Dendritic cell treated with granulocyte-macrophage colony-stimulating factor and Interleukin-4, amounts not matched to agents 40 ng/mL and 50 ng/mL, for 4 days (primary cell): ENCODE data around the gene MCTP1.
A peak's percentile ranks its signal among the peaks of the same experiment; 100 is the strongest.
"Not testable (repeated sequence)": the region's sequence is repeated elsewhere in the genome, so short reads cannot be mapped to it uniquely, and the experiment has no call there.

Experiments
- H3K27ac Mint-ChIP-seq: one replicate; pipeline ENCODE4 v1.8.0; 2022; ENCODE audit warnings: mild to moderate bottlenecking, mixed read lengths
- H3K27me3 Mint-ChIP-seq: one replicate; pipeline ENCODE4 v1.8.0; 2022; ENCODE audit warnings: mild to moderate bottlenecking, mixed read lengths
- H3K36me3 Mint-ChIP-seq: one replicate; pipeline ENCODE4 v1.8.0; 2022; ENCODE audit warnings: low read depth, mixed read lengths
- H3K4me1 Mint-ChIP-seq: one replicate; pipeline ENCODE4 v1.8.0; 2022; ENCODE audit warnings: low read depth, mixed read lengths
- H3K4me3 Mint-ChIP-seq: one replicate; pipeline ENCODE4 v1.8.0; 2022; ENCODE audit warnings: mild to moderate bottlenecking, moderate library complexity, mixed read lengths
- H3K9me3 Mint-ChIP-seq: one replicate; pipeline ENCODE4 v1.8.0; 2022; ENCODE audit warnings: mixed read lengths
- intact Hi-C: fragments of 100-400 bp; cut with micrococcal nuclease; formaldehyde crosslinking; loops from one replicate; pipeline ENCODE4 v1.15.0; 2022

The MCTP1 gene

GRCh38 chr5:94870511-94871183 lies 414.2 kb downstream of the MCTP1 start:
- peaks cover 48% of the 10 kb centered on the region for H3K36me3 Mint-ChIP-seq
- no peaks in the 10 kb centered on the region for H3K27me3 Mint-ChIP-seq
- intact Hi-C loops: no loop called here
- no peaks in the 10 kb centered on the region for H3K4me1 Mint-ChIP-seq
- H3K4me3 Mint-ChIP-seq: no peak overlapping the region
- H3K9me3 Mint-ChIP-seq: no peaks in the 10 kb centered on the region
- no peak overlapping the region for H3K27ac Mint-ChIP-seq

- intact Hi-C loops: no loop called here
- H3K27ac Mint-ChIP-seq: no peak overlapping the region
- H3K36me3 Mint-ChIP-seq: peaks cover 43% of the 10 kb centered on the region
- no peaks in the 10 kb centered on the region for H3K9me3 Mint-ChIP-seq
- no peaks in the 10 kb centered on the region for H3K27me3 Mint-ChIP-seq
- no peak overlapping the region for H3K4me3 Mint-ChIP-seq
- no peaks in the 10 kb centered on the region for H3K4me1 Mint-ChIP-seq
These were observed 415.0 kb downstream of the MCTP1 start for GRCh38 chr5:94869921-94870320.

GRCh38 chr5:94863951-94864350 lies 420.9 kb downstream of the MCTP1 start:
- Mint-ChIP-seq H3K36me3 (peaks cover 38% of the 10 kb centered on the region), H3K27me3 (no peaks in the 10 kb centered on the region)
- intact Hi-C loops: no loop called here

GRCh38 chr5:94857111-94857510 lies 427.8 kb downstream of the MCTP1 start:
- intact Hi-C loops: no loop called here
- H3K27me3 Mint-ChIP-seq: no peaks in the 10 kb centered on the region
- H3K9me3 Mint-ChIP-seq: no peaks in the 10 kb centered on the region
- H3K27ac Mint-ChIP-seq: no peak overlapping the region
- H3K36me3 Mint-ChIP-seq: peaks cover 15% of the 10 kb centered on the region
- no peaks in the 10 kb centered on the region for H3K4me1 Mint-ChIP-seq
- no peak overlapping the region for H3K4me3 Mint-ChIP-seq

More at GRCh38 chr5:94863951-94864350, 420.9 kb downstream of the MCTP1 start:
- H3K4me1 Mint-ChIP-seq: no peaks in the 10 kb centered on the region
- H3K27ac Mint-ChIP-seq: no peak overlapping the region
- no peak overlapping the region for H3K4me3 Mint-ChIP-seq
- H3K9me3 Mint-ChIP-seq: no peaks in the 10 kb centered on the region

GRCh38 chr5:94856257-94856800 lies 428.6 kb downstream of the MCTP1 start:
- intact Hi-C loops: no loop called here
- H3K4me1 Mint-ChIP-seq: no peaks in the 10 kb centered on the region
- no peak overlapping the region for H3K27ac Mint-ChIP-seq
- H3K9me3 Mint-ChIP-seq: no peaks in the 10 kb centered on the region
- no peaks in the 10 kb centered on the region for H3K27me3 Mint-ChIP-seq
- H3K4me3 Mint-ChIP-seq: no peak overlapping the region
- peaks cover 15% of the 10 kb centered on the region for H3K36me3 Mint-ChIP-seq

GRCh38 chr5:94855543-94855942 lies 429.4 kb downstream of the MCTP1 start:
- Mint-ChIP-seq H3K9me3 (no peaks in the 10 kb centered on the region), H3K4me3 (no peak overlapping the region), H3K4me1 (no peaks in the 10 kb centered on the region), H3K36me3 (peaks cover 9% of the 10 kb centered on the region), H3K27ac (no peak overlapping the region), H3K27me3 (no peaks in the 10 kb centered on the region)
- intact Hi-C loops: no loop called here

- Mint-ChIP-seq H3K27ac (no peak overlapping the region), H3K36me3 (peaks cover 2% of the 10 kb centered on the region), H3K27me3 (no peaks in the 10 kb centered on the region)
These were observed 431.8 kb downstream of the MCTP1 start for GRCh38 chr5:94853120-94853519.

GRCh38 chr5:94850960-94851359 lies 433.9 kb downstream of the MCTP1 start:
- H3K36me3 Mint-ChIP-seq: peaks cover 24% of the 10 kb centered on the region

More at GRCh38 chr5:94853120-94853519, 431.8 kb downstream of the MCTP1 start:
- intact Hi-C loops: no loop called here
- H3K9me3 Mint-ChIP-seq: no peaks in the 10 kb centered on the region
- no peak overlapping the region for H3K4me3 Mint-ChIP-seq
- H3K4me1 Mint-ChIP-seq: no peaks in the 10 kb centered on the region

GRCh38 chr5:94849821-94850736 lies 434.8 kb downstream of the MCTP1 start:
- Mint-ChIP-seq H3K27me3 (no peaks in the 10 kb centered on the region), H3K27ac (no peak overlapping the region), H3K4me3 (no peak overlapping the region), H3K4me1 (no peaks in the 10 kb centered on the region), H3K9me3 (no peaks in the 10 kb centered on the region), H3K36me3 (peaks cover 32% of the 10 kb centered on the region)
- intact Hi-C loops: no loop called here

More at GRCh38 chr5:94850960-94851359, 433.9 kb downstream of the MCTP1 start:
- Mint-ChIP-seq H3K9me3 (no peaks in the 10 kb centered on the region), H3K27me3 (no peaks in the 10 kb centered on the region), H3K27ac (no peak overlapping the region), H3K4me3 (no peak overlapping the region), H3K4me1 (no peaks in the 10 kb centered on the region)
- intact Hi-C loops: no loop called here

GRCh38 chr5:94849324-94849723 lies 435.6 kb downstream of the MCTP1 start:
- no peak overlapping the region for H3K27ac Mint-ChIP-seq
- H3K36me3 Mint-ChIP-seq: peaks cover 38% of the 10 kb centered on the region
- no peaks in the 10 kb centered on the region for H3K27me3 Mint-ChIP-seq
- no peak overlapping the region for H3K4me3 Mint-ChIP-seq
- H3K9me3 Mint-ChIP-seq: no peaks in the 10 kb centered on the region
- no peaks in the 10 kb centered on the region for H3K4me1 Mint-ChIP-seq
- intact Hi-C loops: no loop called here

- no peaks in the 10 kb centered on the region for H3K4me1 Mint-ChIP-seq
- intact Hi-C loops: no loop called here
- peak overlapping the region; percentile 20 for H3K27ac Mint-ChIP-seq
- peaks cover 38% of the 10 kb centered on the region for H3K36me3 Mint-ChIP-seq
- no peaks in the 10 kb centered on the region for H3K9me3 Mint-ChIP-seq
- no peaks in the 10 kb centered on the region for H3K27me3 Mint-ChIP-seq
- no peak overlapping the region for H3K4me3 Mint-ChIP-seq
These were observed 437.2 kb downstream of the MCTP1 start for GRCh38 chr5:94847726-94848125.

- intact Hi-C loops: no loop called here
- no peaks in the 10 kb centered on the region for H3K27me3 Mint-ChIP-seq
- H3K27ac Mint-ChIP-seq: no peak overlapping the region
- H3K4me1 Mint-ChIP-seq: no peaks in the 10 kb centered on the region
- peaks cover 38% of the 10 kb centered on the region for H3K36me3 Mint-ChIP-seq
- no peaks in the 10 kb centered on the region for H3K9me3 Mint-ChIP-seq
- no peak overlapping the region for H3K4me3 Mint-ChIP-seq
These were observed 437.9 kb downstream of the MCTP1 start for GRCh38 chr5:94847019-94847418.

GRCh38 chr5:94845696-94846095 lies 439.2 kb downstream of the MCTP1 start:
- H3K27ac Mint-ChIP-seq, intact Hi-C loops, H3K4me3 Mint-ChIP-seq, H3K9me3 Mint-ChIP-seq, H3K4me1 Mint-ChIP-seq, H3K27me3 Mint-ChIP-seq: not testable (repeated sequence)
- H3K36me3 Mint-ChIP-seq: peaks cover 38% of the 10 kb centered on the region

GRCh38 chr5:94841598-94842322 lies 443.1 kb downstream of the MCTP1 start:
- no peak overlapping the region for H3K4me3 Mint-ChIP-seq
- no peaks in the 10 kb centered on the region for H3K9me3 Mint-ChIP-seq
- H3K27me3 Mint-ChIP-seq: no peaks in the 10 kb centered on the region
- no peaks in the 10 kb centered on the region for H3K4me1 Mint-ChIP-seq
- intact Hi-C loops: no loop called here
- no peak overlapping the region for H3K27ac Mint-ChIP-seq
- H3K36me3 Mint-ChIP-seq: peaks cover 22% of the 10 kb centered on the region
